Measurements from ENCODE around the gene TECPR1. TPM values are rescaled to one million over a fixed set of nuclear protein-coding genes. Genes with fewer than 3 reads are reported as not detected.

Gene TECPR1
- total RNA-seq (84.9 and 97.5 TPM in 2 replicates), polyA plus RNA-seq (11.8 and 12.3 TPM in 2 replicates), polyA minus RNA-seq (28.8 and 56.2 TPM in 2 replicates), Bru-seq, nascent RNA (percentile 63 among the genes with signal in this experiment), BruChase-seq, experiment 1, labeled RNA remaining after a 6-hour chase (percentile 82 among the genes with signal in this experiment), BruChase-seq, experiment 2, labeled RNA remaining after a 2-hour chase (percentile 77 among the genes with signal in this experiment)
- 10.2 and 11.5 TPM in 2 replicates for polyA plus RNA-seq (2011; cell fraction: cytosol; rRNA removed)
- 47.5 and 65.1 TPM in 2 replicates for polyA plus RNA-seq (2011; cell fraction: nucleus; rRNA removed)
- 30.2 and 32.1 TPM in 2 replicates for polyA plus RNA-seq (2012)
- 4.0 TPM for polyA minus RNA-seq (2011; cell fraction: cytosol; rRNA and poly(A)+ RNA removed)
- 28.0 and 44.2 TPM in 2 replicates for polyA minus RNA-seq (2011; cell fraction: nucleus; rRNA and poly(A)+ RNA removed)
- long read RNA-seq, full-length matches to known transcripts, result 11 of 54 reads
- long read RNA-seq, partial matches to known transcripts, result 10 of 54 reads
- long read RNA-seq, other reads (novel, unspliced or antisense), result 33 of 54 reads

DNA sequence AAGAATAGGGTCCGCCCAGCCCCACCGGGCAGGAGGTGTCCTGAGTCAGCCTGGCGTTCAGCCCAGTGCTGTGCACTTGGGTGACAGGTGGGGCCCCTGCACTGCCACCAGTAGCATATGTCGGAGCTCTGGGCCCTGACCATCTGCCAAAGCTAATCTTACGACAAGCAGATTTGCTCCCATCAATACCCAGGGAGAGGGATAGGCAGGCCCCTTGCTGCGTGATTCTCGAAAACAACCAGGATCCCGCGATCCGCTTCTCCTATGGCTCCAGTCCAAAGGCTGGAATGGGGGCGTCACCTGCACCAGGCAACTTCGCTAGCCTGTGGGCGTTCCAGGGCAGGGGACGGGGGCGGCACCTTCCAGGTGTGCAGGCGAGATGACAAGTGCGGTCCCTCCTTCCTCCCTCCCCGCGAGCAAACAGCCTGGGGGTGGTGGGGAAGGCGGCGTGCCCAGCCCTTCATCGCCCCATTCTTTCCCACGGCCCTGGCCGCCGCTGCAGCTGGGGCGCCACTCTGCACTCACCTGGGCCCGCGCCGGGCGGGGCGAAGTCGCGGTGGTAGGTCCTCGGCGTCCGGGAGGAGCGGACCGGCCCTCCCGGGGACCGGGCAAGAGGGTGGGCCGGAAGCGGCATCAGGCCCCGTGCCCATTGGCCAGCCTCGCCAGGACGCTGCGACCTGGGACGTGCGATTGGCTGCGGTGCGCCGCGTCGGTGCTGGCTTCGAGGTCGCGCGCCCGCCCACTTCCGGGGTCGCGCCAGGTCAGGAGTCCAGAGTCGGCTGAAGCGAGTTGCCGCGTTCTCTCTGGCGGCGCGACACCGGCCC, at the start of gene TECPR1:
TSS of gene TECPR1 (minus strand) at position 632 of the 824 bp plus-strand sequence. CDS start 6,086 bp downstream, outside the sequence.
- H3K27ac ChIP-seq (ENCODE audit: insufficient read depth, low read depth, low read length), result peak within 1 kb of the TSS; percentile 58
- peak within 1 kb of the TSS; percentile 53 to 96 (median 65) for H3K4me3 ChIP-seq (replicated peaks in 1 of 3; ENCODE audit: insufficient read depth in 1 of 3, low read depth in 1 of 3, low read length in 3 of 3)
- H4K20me1 ChIP-seq (replicated peaks; ENCODE audit: control insufficient read depth, extremely low read depth, insufficient read depth, low read length), result no peaks in the 10 kb centered on the region
- H3K9ac ChIP-seq (replicated peaks; ENCODE audit: extremely low read depth, insufficient read depth, low read length), result peak within 1 kb of the TSS; percentile 81
- H3K36me3 ChIP-seq (ENCODE audit: control insufficient read depth in 2 of 2, extremely low read depth in 1 of 2, insufficient read depth in 2 of 2, low read length in 2 of 2), result no peaks in the 10 kb centered on the region
- POLR2A ChIA-PET, result no interaction called here
- intact Hi-C loops (cut with micrococcal nuclease) (loop anchor here (1.0 to 2.0 kb wide), 3 partner anchors 14 to 149 kb away; partner anchors contain the start of gene BAIAP2L1), dilution Hi-C loops (cut with MboI; ENCODE audit: extremely low pct_ligation_motif_present, low sequenced_read_pairs) (no loop called here)
- H2AFZ ChIP-seq (ENCODE audit: low read depth, low read length), result peak within 1 kb of the TSS; percentile 72
- H3K79me2 ChIP-seq (ENCODE audit: control insufficient read depth, insufficient read depth, low read length), result peaks cover 40% of the 10 kb centered on the region
- CTCF ChIA-PET, result interaction anchor here (1.5 to 3.2 kb wide), 3 partner anchors 15 to 17 kb away, joined by 4 to 12 read pairs (median 7); no protein-coding TSS in a partner anchor
- TF ChIP-seq POLR2A (IDR thresholded peaks at IDR 0.05; ENCODE audit: low read depth, low read length) (no peak), POLR2AphosphoS5 (IDR thresholded peaks at IDR 0.05; ENCODE audit: insufficient read depth, low read depth, low read length) (peak; percentile 81)
- TF ChIP-seq, protein P1, sequence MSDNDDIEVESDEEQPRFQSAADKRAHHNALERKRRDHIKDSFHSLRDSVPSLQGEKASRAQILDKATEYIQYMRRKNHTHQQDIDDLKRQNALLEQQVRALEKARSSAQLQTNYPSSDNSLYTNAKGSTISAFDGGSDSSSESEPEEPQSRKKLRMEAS (IDR thresholded peaks at IDR 0.05; ENCODE audit: insufficient read depth, insufficient read length), result no peak
- peak within 1 kb of the TSS; percentile 80 for H3K4me2 ChIP-seq (ENCODE audit: insufficient read depth, low read length)
- peaks cover 43% of the 10 kb centered on the region for H3K4me1 ChIP-seq (ENCODE audit: control insufficient read depth, extremely low read depth, insufficient read depth, low read length)
- no peaks in the 10 kb centered on the region for H3K9me1 ChIP-seq (replicated peaks; ENCODE audit: control insufficient read depth, extremely low read depth, insufficient read depth, low read length)
- DNase-seq (ENCODE audit: low read depth, low spot score) (peak; percentile 89), FAIRE-seq (peak; percentile 94)
- BruUV-seq (replicated peaks), result no TSS peak
- H3K27me3 ChIP-seq (ENCODE audit: control insufficient read depth in 2 of 2, insufficient read depth in 2 of 2, low read length in 2 of 2), result no peaks in the 10 kb centered on the region
- H3K9me3 ChIP-seq (replicated peaks; ENCODE audit: control insufficient read depth, insufficient read depth, low read length), result no peaks in the 10 kb centered on the region
